ENCODE data around the gene BAZ2A. TPM values are rescaled to one million over a fixed set of nuclear protein-coding genes. Genes with fewer than 3 reads are reported as not detected.

BAZ2A gene
- polyA plus RNA-seq, 1 of the 3 experiments (the other 2 are of a cell fraction), result 32.4 TPM

DNA sequence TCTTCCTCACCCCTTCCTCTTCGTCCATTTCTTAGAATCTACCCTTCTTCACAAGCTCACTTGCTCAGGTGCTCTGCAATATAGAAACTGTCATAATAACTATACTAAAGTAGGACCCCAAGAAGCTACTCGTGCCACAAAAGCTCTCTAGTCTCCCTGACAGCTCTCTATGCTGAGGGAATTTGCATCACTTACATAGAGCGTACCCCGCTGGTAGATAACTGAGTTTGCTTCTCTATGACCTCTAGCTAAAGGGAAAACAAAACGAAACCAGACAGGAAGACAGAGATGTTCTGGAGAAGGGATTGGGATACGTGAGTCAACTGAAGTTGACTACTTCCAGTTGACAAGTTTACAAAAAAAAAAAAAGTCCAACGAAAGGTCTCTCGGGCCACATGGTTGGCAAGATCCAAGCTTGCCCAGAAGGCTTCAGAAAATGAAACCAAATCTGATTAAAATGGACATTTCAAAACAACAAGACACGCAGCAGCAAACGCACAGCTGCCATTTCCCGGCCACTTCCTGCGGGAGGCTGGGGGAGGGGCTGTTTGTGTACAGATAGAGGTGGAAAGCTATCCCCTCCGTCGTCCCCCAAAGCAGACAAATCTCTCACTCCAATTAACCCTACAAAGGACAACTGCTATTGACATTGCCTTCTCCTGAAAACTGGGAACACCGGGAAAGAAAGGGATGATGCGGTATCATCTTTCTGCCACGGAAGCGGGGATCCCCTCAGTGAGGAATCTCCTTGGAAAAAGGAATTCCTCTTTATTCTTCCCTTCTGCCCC is 1.3 kb downstream of the BAZ2A start:
- peaks cover 79% of the 10 kb centered on the region for H4K20me1 ChIP-seq (ENCODE audit: insufficient read depth)

DNA sequence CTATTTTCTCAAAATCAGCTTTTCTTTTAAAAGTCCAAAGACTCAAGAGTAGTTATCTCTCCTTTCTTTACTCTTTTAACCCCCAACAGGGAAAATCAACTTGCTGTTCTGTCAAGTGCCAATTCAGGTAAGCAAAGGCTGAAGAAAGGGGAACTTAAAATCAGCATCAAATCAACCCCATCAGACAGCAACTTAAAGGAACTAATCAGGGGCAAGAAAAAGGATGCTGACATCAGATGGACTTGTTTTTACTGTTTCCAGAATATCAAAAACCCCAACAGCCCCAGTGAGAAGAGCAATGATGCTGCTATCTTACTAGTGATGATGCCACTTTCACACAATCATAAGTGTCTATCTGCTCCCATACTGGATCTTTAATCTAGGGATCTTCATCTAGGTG is 3.4 kb downstream of the BAZ2A start:
- H4K20me1 ChIP-seq (ENCODE audit: insufficient read depth), result peaks cover 80% of the 10 kb centered on the region
- H3K9me2 ChIP-seq, result no peaks in the 10 kb centered on the region
- ChIA-PET CTCF (interaction anchor here (0.7 to 3.3 kb wide), 7 partner anchors 9 to 113 kb away, joined by 3 to 26 read pairs (median 4); no protein-coding TSS in a partner anchor), POLR2A (no interaction called here)
- H3K4me2 ChIP-seq, result no peak overlapping the region
- no peak overlapping the region for H3K4me3 ChIP-seq (ENCODE audit: low read depth in 2 of 2, low read length in 1 of 2)
- peaks cover 88% of the 10 kb centered on the region for H3K79me2 ChIP-seq (ENCODE audit: insufficient read depth)
- no peak overlapping the region for H3K27ac ChIP-seq (ENCODE audit: low read depth in 2 of 2, low read length in 1 of 2)
- no peak overlapping the region for H2AFZ ChIP-seq (ENCODE audit: low read depth)
- H3K27me3 ChIP-seq (ENCODE audit: insufficient read depth), result no peaks in the 10 kb centered on the region
- H3K9me3 ChIP-seq, result no peaks in the 10 kb centered on the region
- peaks cover 19 to 35% of the 10 kb centered on the region in 2 experiments for H3K36me3 ChIP-seq (replicated peaks in 1 of 2; ENCODE audit: control insufficient read depth in 1 of 2, insufficient read depth in 2 of 2, low read length in 1 of 2)
- peaks cover 17% of the 10 kb centered on the region for H3F3A ChIP-seq (replicated peaks; ENCODE audit: insufficient read depth)
- no peak overlapping the region for H3K9ac ChIP-seq
- no peak for DNase-seq
- H3K4me1 ChIP-seq (ENCODE audit: control insufficient read depth in 1 of 2, insufficient read depth in 2 of 2, low read depth in 1 of 2, low read length in 1 of 2), result peaks cover 0 to 12% of the 10 kb centered on the region in 2 experiments; a peak in 3 of 4 replicates
- TF ChIP-seq TAF1 (IDR thresholded peaks at IDR 0.05; ENCODE audit: borderline replicate concordance, low read depth, low read length), result no peak
- TF ChIP-seq, protein P1, sequence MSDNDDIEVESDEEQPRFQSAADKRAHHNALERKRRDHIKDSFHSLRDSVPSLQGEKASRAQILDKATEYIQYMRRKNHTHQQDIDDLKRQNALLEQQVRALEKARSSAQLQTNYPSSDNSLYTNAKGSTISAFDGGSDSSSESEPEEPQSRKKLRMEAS (IDR thresholded peaks at IDR 0.05; ENCODE audit: low read depth), result no peak
- TF ChIP-seq CHD2 (IDR thresholded peaks at IDR 0.05; ENCODE audit: low read length, partially characterized antibody), result no peak
- TF ChIP-seq, protein P2, sequence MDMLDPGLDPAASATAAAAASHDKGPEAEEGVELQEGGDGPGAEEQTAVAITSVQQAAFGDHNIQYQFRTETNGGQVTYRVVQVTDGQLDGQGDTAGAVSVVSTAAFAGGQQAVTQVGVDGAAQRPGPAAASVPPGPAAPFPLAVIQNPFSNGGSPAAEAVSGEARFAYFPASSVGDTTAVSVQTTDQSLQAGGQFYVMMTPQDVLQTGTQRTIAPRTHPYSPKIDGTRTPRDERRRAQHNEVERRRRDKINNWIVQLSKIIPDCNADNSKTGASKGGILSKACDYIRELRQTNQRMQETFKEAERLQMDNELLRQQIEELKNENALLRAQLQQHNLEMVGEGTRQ (IDR thresholded peaks at IDR 0.05; ENCODE audit: borderline replicate concordance, low read depth, low read length), result no peak
- TF ChIP-seq, protein P3, sequence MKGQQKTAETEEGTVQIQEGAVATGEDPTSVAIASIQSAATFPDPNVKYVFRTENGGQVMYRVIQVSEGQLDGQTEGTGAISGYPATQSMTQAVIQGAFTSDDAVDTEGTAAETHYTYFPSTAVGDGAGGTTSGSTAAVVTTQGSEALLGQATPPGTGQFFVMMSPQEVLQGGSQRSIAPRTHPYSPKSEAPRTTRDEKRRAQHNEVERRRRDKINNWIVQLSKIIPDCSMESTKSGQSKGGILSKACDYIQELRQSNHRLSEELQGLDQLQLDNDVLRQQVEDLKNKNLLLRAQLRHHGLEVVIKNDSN (IDR thresholded peaks at IDR 0.05; ENCODE audit: borderline replicate concordance, low read depth), result no peak
- no peak for TF ChIP-seq TEAD4 (IDR thresholded peaks at IDR 0.05; ENCODE audit: borderline replicate concordance, insufficient read depth)
- TF ChIP-seq EP300 (IDR thresholded peaks at IDR 0.05; ENCODE audit: borderline replicate concordance in 1 of 2, low read depth in 1 of 2, low read length in 1 of 2), result no peak
- TF ChIP-seq RCOR1 (IDR thresholded peaks at IDR 0.05; ENCODE audit: low read length), result no peak
- no peak for TF ChIP-seq JUND (IDR thresholded peaks at IDR 0.05)
- TF ChIP-seq SMC3 (IDR thresholded peaks at IDR 0.05; ENCODE audit: low read depth, low read length), result no peak
- TF ChIP-seq FOXJ3 (CRISPR knock-in tag; IDR thresholded peaks at IDR 0.05), result no peak

More for the DNA sequence above, 1.3 kb downstream of the BAZ2A start:
- H3K79me2 ChIP-seq (ENCODE audit: insufficient read depth), result peaks cover 88% of the 10 kb centered on the region
- H3K4me1 ChIP-seq (ENCODE audit: control insufficient read depth in 1 of 2, insufficient read depth in 2 of 2, low read depth in 1 of 2, low read length in 1 of 2), result peaks cover 19 to 32% of the 10 kb centered on the region in 2 experiments
- peak overlapping the region; percentile 71 to 94 for H3K4me3 ChIP-seq (ENCODE audit: low read depth in 2 of 2, low read length in 1 of 2)
- H3K9me2 ChIP-seq, result no peaks in the 10 kb centered on the region
- H3K9ac ChIP-seq, result peak overlapping the region; percentile 83
- POLR2A ChIA-PET, result interaction anchor here (0.7 kb wide), 1 partner anchor 127 kb away, joined by 3 read pairs; no protein-coding TSS in a partner anchor
- no peaks in the 10 kb centered on the region for H3K27me3 ChIP-seq (ENCODE audit: insufficient read depth)
- TF ChIP-seq NFIC (IDR thresholded peaks at IDR 0.05; ENCODE audit: borderline replicate concordance) (no peak), RCOR1 (IDR thresholded peaks at IDR 0.05; ENCODE audit: low read length) (no peak), RXRA (IDR thresholded peaks at IDR 0.05; ENCODE audit: borderline replicate concordance, low read depth) (no peak), SMC3 (IDR thresholded peaks at IDR 0.05; ENCODE audit: low read depth, low read length) (no peak), SIN3A (IDR thresholded peaks at IDR 0.05; ENCODE audit: borderline replicate concordance, low read depth, low read length) (peak; percentile 92; the same call in 1 of the 2 replicates), MXI1 (IDR thresholded peaks at IDR 0.05; ENCODE audit: low read depth, low read length) (peak; percentile 97), YY1 (IDR thresholded peaks at IDR 0.05; ENCODE audit: low read depth) (0 out of 2 replicates have a peak, but pooled peaks have one; percentile 46), TCF12 (IDR thresholded peaks at IDR 0.05) (peak; percentile 42; the same call in 1 of the 2 replicates), GABPA (IDR thresholded peaks at IDR 0.05; ENCODE audit: low read depth) (peak; percentile 24), EP300 (IDR thresholded peaks at IDR 0.05; ENCODE audit: borderline replicate concordance in 1 of 2, low read depth in 1 of 2, low read length in 1 of 2) (peak in 1 of 2 experiments; percentile 39; a peak in 1 of 4 replicates), FOXJ3 (CRISPR knock-in tag; IDR thresholded peaks at IDR 0.05) (no peak)
- TF ChIP-seq, protein P4, sequence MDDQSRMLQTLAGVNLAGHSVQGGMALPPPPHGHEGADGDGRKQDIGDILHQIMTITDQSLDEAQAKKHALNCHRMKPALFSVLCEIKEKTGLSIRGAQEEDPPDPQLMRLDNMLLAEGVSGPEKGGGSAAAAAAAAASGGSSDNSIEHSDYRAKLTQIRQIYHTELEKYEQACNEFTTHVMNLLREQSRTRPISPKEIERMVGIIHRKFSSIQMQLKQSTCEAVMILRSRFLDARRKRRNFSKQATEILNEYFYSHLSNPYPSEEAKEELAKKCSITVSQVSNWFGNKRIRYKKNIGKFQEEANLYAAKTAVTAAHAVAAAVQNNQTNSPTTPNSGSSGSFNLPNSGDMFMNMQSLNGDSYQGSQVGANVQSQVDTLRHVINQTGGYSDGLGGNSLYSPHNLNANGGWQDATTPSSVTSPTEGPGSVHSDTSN (IDR thresholded peaks at IDR 0.05), result peak; percentile 27; the same call in 1 of the 2 replicates
- TF ChIP-seq, protein P1 (IDR thresholded peaks at IDR 0.05; ENCODE audit: low read depth), result peak; percentile 75; the same call in 1 of the 2 replicates
- TF ChIP-seq, protein P5, sequence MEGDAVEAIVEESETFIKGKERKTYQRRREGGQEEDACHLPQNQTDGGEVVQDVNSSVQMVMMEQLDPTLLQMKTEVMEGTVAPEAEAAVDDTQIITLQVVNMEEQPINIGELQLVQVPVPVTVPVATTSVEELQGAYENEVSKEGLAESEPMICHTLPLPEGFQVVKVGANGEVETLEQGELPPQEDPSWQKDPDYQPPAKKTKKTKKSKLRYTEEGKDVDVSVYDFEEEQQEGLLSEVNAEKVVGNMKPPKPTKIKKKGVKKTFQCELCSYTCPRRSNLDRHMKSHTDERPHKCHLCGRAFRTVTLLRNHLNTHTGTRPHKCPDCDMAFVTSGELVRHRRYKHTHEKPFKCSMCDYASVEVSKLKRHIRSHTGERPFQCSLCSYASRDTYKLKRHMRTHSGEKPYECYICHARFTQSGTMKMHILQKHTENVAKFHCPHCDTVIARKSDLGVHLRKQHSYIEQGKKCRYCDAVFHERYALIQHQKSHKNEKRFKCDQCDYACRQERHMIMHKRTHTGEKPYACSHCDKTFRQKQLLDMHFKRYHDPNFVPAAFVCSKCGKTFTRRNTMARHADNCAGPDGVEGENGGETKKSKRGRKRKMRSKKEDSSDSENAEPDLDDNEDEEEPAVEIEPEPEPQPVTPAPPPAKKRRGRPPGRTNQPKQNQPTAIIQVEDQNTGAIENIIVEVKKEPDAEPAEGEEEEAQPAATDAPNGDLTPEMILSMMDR (IDR thresholded peaks at IDR 0.05), result no peak
- H2AFZ ChIP-seq (ENCODE audit: low read depth), result no peak overlapping the region
- DNase-seq, result peak; percentile 72
- H3K27ac ChIP-seq (ENCODE audit: low read depth in 2 of 2, low read length in 1 of 2), result peak overlapping the region; percentile 80 to 89
- no peaks in the 10 kb centered on the region for H3K9me3 ChIP-seq
- H3K4me2 ChIP-seq, result peak overlapping the region; percentile 81
- H3F3A ChIP-seq (replicated peaks; ENCODE audit: insufficient read depth), result peaks cover 18% of the 10 kb centered on the region
- CTCF ChIA-PET, result interaction anchor here (0.8 to 2.6 kb wide), 13 partner anchors 8 to 510 kb away, joined by 3 to 13 read pairs (median 4); partner anchors contain the start of genes ATP5F1B, RBMS2, SMARCC2 and ZC3H10
- peaks cover 16 to 27% of the 10 kb centered on the region in 2 experiments for H3K36me3 ChIP-seq (replicated peaks in 1 of 2; ENCODE audit: control insufficient read depth in 1 of 2, insufficient read depth in 2 of 2, low read length in 1 of 2)
- 4% methylated on average over 18 of the region's 18 CpGs for WGBS (ENCODE audit: low lambda C conversion rate)
